ENCODE data around the gene SAMD8. TPM values are rescaled to one million over a fixed set of nuclear protein-coding genes. Genes with fewer than 3 reads are reported as not detected.
A peak's percentile ranks its signal among the peaks of the same experiment; 100 is the strongest.

Gene SAMD8
- total RNA-seq, 2 donors from 2014 or later = 20.9 to 23.5 TPM

DNA sequence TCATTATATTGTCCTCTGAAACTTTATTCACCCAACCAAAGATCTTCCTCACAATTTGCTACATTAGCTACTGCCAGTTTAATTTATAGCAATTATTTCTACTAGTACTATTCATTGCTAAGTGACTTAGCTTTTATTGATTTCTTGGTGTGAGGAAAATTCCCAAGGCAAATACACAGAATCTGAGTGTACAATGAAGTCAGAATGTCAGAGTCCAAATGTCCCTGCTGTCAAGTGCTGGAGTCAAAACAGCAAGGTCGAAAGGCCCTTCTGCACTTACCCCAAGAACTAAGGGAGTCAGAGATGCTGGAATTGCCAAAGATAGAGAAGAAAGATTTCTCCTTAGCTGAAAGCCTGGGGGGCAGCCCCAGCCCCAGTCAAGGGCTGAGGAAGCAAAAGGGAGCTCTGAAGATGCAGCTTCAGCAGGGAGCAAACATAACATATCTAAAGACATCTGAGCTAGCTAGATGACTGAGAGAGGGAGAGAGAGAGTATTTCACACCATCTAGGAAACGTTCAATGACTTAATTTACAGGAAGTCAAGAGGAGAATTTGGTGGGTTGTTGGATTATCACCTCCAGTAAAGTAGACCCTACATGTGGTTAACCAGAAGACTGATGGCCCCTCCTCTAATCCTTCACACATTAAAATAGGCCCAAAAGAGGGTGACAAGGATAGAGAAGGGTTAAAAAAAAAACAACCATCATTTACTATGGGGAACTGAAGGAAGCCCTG, 36.6 kb upstream of the SAMD8 start:
- DNase-seq (ENCODE audit: low spot score) = no peak
- no peaks in the 10 kb centered on the region for H3K36me3 Mint-ChIP-seq
- H3K4me3 Mint-ChIP-seq = peak overlapping the region; percentile 62
- no peaks in the 10 kb centered on the region for H3K27me3 Mint-ChIP-seq
- H3K9me3 Mint-ChIP-seq = no peaks in the 10 kb centered on the region
- peaks cover 16 to 21% of the 10 kb centered on the region in 2 donors for H3K4me1 Mint-ChIP-seq (ENCODE audit: low read depth in 2 of 2)
- peak overlapping the region in 1 of 2 donors; percentile 22 for H3K27ac Mint-ChIP-seq
- peak; percentile 24 to 55 for ATAC-seq

DNA sequence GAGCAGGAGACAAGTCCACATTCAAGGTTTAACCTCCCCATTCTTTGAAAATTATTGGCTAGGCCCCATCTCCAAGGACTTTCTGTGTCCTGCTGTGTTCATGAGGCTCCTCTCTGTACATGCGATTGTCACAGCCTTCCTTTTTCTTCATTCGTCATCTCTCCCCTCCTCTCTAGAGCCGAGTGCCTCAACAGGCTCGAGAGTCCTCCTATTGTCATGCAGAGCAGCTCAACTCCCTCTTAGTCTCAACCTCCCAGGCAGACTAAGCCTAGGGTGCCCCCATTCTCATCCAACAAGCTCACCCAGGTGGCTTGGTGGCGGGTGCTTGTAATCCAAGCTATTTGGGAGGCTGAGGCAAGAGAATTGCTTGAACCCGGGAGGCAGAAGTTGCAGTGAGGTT, 35.1 kb upstream of the SAMD8 start:
- no peak for ATAC-seq
- no peaks in the 10 kb centered on the region for H3K27me3 Mint-ChIP-seq
- H3K27ac Mint-ChIP-seq = no peak overlapping the region
- H3K4me3 Mint-ChIP-seq = no peak overlapping the region
- no peaks in the 10 kb centered on the region for H3K36me3 Mint-ChIP-seq
- peaks cover 16 to 21% of the 10 kb centered on the region in 2 donors for H3K4me1 Mint-ChIP-seq (ENCODE audit: low read depth in 2 of 2)
- no peaks in the 10 kb centered on the region for H3K9me3 Mint-ChIP-seq
- no peak for DNase-seq (ENCODE audit: low spot score)

DNA sequence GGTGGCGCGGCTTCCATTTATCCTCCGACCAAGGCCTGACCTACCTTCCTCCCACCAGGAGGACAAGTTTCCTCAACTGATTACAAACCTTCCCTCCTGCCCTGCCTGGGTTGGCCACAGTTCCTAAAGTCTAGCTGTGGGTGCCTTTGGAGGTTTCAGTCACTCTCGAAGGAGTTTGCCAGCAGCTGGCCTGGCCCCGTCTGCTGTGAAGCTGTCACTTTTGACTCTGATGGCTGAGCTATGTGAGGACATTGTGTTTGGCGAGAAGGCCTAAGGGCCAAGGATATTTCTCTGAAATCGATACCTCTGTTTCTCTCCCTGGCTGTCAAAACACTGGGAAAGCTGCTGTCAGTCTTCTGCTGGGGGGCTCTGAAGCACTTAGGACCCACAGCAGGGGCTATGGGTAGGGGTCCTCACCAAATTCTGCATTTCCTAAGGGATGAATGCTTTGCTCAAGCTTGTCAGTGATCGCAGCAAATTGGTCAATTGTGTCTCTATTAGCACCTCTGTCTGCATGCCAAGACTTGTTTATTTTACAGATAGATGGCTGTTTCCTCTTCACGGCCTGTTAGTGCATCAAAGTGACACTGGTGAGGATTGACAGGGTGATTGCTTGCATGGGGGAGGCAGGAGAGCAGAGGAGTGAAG, 31.9 kb upstream of the SAMD8 start:
- H3K4me3 Mint-ChIP-seq = no peak overlapping the region
- H3K36me3 Mint-ChIP-seq = no peaks in the 10 kb centered on the region
- DNase-seq (ENCODE audit: low spot score) (no peak), ATAC-seq (no peak)
- no peak overlapping the region for H3K27ac Mint-ChIP-seq
- H3K27me3 Mint-ChIP-seq = no peaks in the 10 kb centered on the region
- H3K4me1 Mint-ChIP-seq (ENCODE audit: low read depth in 2 of 2) = peaks cover 12 to 13% of the 10 kb centered on the region in 2 donors
- H3K9me3 Mint-ChIP-seq = no peaks in the 10 kb centered on the region

DNA sequence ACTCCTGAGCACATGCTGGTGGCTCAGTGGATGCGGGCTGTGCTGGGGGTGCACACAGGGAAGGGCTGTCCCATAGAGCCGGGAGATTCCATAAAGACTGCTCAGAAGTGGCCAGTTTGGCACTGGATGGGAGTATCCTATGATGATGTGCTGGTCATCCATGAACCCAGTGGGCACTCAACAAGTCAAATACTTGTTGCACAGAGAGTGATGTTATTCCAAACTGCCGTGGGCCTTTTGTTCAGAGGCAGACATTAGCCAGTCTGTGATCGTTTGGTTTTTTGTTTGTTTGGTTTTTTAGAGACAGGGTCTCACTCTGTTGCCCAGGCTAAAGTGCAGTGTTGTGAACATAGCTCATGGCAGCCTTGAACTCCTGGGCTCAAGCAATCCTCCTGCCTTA, 30.9 kb upstream of the SAMD8 start:
- ATAC-seq (no peak), DNase-seq (ENCODE audit: low spot score) (no peak)
- no peak overlapping the region for H3K27ac Mint-ChIP-seq
- H3K4me3 Mint-ChIP-seq = no peak overlapping the region
- no peaks in the 10 kb centered on the region for H3K9me3 Mint-ChIP-seq
- peaks cover 3% of the 10 kb centered on the region in 2 donors for H3K4me1 Mint-ChIP-seq (ENCODE audit: low read depth in 2 of 2)
- no peaks in the 10 kb centered on the region for H3K27me3 Mint-ChIP-seq
- H3K36me3 Mint-ChIP-seq = no peaks in the 10 kb centered on the region

DNA sequence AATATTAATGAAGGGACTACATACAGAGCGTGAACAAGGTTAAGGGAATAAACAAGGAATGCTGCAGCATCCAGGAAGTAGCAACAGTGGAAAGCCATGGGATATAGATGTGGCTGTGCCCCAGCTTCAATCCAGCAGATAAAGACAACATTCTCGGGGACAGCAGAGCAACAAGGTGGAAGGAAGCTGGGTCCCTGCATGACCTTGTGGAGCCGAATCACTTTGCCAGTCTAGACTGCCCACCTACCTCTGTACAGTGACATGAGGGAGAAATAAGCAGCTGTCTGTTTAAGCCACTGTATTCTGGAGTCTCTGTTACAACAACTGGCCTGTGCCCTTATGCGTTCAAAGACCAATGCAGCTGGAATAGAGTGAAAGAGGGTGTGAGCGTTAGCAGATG, 30.1 kb upstream of the SAMD8 start:
- Mint-ChIP-seq H3K36me3 (no peaks in the 10 kb centered on the region), H3K9me3 (no peaks in the 10 kb centered on the region), H3K4me1 (ENCODE audit: low read depth in 2 of 2) (peaks cover under 1% of the 10 kb centered on the region in 2 donors), H3K27me3 (no peaks in the 10 kb centered on the region), H3K4me3 (no peak overlapping the region), H3K27ac (no peak overlapping the region)
- ATAC-seq (no peak), DNase-seq (ENCODE audit: low spot score) (no peak)

DNA sequence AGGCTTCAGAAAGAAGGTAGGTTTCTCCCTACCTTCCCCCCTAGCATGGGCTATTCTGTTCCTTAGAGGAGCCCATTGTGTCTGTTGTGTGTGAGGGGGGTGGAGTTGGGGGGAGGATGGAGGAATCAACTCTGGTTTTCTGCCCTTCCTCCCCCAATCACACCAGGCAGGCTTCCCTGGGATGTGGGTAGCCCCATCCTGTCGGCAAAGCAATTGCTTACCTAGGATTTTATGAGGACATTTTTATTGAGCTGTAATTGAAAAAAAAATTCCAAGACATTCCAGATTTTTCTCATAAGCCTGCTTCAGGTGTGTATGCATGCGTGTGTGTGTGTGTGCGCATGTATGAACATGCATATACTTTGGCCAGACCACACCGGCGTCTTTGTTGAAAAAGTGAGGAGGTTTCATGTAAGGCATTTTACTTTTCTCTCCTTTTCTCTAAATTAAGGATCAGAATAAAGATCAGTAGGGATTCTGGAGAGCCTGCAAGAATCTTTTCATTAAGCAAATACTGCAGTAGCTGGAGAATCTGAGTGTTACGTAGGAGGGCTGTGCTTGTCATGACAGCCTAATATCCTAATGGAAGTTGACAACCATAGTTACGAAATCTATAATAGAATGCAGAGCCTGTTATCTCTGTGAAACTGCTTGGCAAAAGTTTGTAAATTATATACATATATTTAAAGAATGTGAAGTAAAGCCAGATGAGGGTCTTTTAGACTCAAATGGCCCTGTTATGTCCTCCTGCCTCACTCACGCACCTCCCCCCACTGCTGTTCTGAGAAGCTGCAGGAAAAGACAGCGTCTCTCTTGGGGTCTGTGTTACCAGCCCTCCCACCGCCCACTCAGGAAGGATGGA, 27.3 kb upstream of the SAMD8 start:
- H3K9me3 Mint-ChIP-seq = no peaks in the 10 kb centered on the region
- no peak overlapping the region for H3K4me3 Mint-ChIP-seq
- H3K27me3 Mint-ChIP-seq = no peaks in the 10 kb centered on the region
- ATAC-seq = no peak
- H3K27ac Mint-ChIP-seq = no peak overlapping the region
- DNase-seq (ENCODE audit: low spot score) = no peak
- no peaks in the 10 kb centered on the region for H3K36me3 Mint-ChIP-seq
- H3K4me1 Mint-ChIP-seq (ENCODE audit: low read depth in 2 of 2) = no peaks in the 10 kb centered on the region

DNA sequence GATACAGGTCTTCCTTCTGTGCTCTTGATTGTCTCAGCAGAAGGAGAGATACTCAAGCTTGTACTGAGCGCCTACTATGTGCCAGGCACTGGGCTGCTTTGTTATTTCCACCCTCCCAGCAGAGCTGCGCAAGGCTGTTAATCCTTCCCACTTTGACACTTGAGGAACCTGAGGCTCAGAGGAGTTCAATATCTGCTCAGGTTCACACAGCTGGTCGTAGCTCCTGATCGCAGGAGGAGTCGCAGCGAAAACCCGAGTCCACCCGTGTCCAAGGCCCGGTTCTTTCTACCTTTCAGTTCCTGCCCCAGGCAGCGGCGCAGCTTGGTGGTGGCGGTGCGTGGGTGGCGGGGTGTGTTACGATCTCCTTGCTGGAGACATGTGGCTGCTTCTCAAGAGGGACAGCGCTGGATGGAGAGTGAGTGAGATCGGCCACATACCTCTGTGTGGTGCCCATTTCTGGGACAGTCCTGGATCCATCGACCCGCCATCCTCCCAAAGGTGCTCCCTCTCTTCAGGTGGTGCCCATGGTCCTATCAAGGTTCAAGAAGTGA, 26.5 kb upstream of the SAMD8 start:
- H3K27me3 Mint-ChIP-seq = no peaks in the 10 kb centered on the region
- H3K36me3 Mint-ChIP-seq = no peaks in the 10 kb centered on the region
- H3K27ac Mint-ChIP-seq = no peak overlapping the region
- H3K9me3 Mint-ChIP-seq = no peaks in the 10 kb centered on the region
- ATAC-seq = no peak
- DNase-seq (ENCODE audit: low spot score) = no peak
- H3K4me3 Mint-ChIP-seq = no peak overlapping the region
- H3K4me1 Mint-ChIP-seq (ENCODE audit: low read depth in 2 of 2) = no peaks in the 10 kb centered on the region

DNA sequence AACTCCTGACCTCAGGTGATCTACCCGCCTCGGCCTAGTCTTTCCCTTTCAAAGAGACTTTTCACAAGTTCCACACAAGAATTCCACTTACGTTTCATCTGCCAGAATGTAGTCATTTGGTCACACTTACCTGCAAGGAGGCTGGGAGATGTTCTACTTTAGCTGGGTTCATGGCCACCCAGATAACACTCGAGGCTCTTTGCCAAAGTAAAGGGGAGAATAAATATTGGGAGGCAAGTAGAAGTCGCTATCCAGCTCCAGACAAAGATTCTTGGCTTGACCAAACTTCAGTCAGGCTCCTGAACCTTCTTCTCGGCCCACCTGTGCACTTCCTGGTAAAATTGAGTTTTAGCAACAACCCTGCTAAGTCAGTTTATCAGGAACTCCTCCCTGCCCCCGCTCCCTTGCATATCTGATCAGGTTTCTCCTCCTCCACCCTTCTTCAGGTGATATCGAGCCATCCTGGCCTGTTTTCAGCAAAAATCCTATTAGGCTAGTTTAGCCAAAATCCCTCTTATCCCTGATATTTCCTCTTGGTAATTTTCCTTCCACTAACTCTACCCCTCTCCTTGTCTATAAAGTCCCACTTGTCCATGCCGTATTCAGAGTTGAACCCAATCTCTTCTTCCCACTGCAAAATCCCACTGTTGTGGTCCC, 25.1 kb upstream of the SAMD8 start:
- no peak overlapping the region for H3K4me3 Mint-ChIP-seq
- H3K9me3 Mint-ChIP-seq = no peaks in the 10 kb centered on the region
- H3K27me3 Mint-ChIP-seq = no peaks in the 10 kb centered on the region
- ATAC-seq = no peak
- H3K36me3 Mint-ChIP-seq = no peaks in the 10 kb centered on the region
- no peak for DNase-seq (ENCODE audit: low spot score)
- H3K27ac Mint-ChIP-seq = no peak overlapping the region
- H3K4me1 Mint-ChIP-seq (ENCODE audit: low read depth in 2 of 2) = no peaks in the 10 kb centered on the region

DNA sequence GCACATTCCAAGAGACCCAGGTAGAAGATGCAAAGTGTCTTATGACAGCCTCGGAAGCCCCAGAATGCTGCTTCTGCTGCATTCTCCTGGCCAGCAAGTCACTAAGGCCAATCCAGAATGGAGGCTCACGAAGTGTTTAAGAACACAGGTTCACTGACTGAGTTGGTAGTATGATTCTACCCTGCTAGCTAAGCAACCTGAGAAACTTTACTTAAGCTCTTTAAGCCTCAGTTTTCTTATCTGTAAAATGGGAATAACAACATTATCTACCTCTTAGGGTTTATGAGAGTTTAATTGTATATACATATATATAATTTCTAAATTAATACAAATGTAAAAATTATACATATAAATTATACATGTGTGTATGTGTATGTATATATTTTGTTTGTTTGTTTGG, 22.8 kb upstream of the SAMD8 start:
- no peaks in the 10 kb centered on the region for H3K27me3 Mint-ChIP-seq
- no peak overlapping the region for H3K27ac Mint-ChIP-seq
- no peak for ATAC-seq
- H3K4me1 Mint-ChIP-seq (ENCODE audit: low read depth in 2 of 2) = no peaks in the 10 kb centered on the region
- H3K9me3 Mint-ChIP-seq = no peaks in the 10 kb centered on the region
- H3K4me3 Mint-ChIP-seq = no peak overlapping the region
- DNase-seq (ENCODE audit: low spot score) = no peak
- H3K36me3 Mint-ChIP-seq = no peaks in the 10 kb centered on the region

DNA sequence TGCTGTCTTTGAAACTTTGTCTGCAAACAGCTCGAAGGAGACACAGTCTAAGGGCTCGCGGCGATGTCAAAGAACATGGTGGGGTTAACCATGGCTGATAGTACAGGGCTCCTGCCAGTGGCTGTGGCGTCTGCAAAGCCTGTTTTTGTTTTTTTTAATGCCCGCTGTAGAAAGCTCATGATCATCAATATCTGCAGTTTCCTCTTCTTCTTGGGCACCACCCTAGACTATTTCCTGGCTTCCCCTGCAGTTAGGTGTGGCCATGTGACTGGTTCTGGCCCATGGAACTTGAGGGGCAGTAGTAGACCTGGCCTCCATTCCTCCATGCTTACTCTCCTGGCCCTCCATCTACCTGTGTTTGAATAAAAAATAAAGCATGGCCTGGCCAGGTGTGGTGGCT, 21.8 kb upstream of the SAMD8 start:
- Mint-ChIP-seq H3K4me1 (ENCODE audit: low read depth in 2 of 2) (no peaks in the 10 kb centered on the region), H3K27me3 (no peaks in the 10 kb centered on the region), H3K9me3 (no peaks in the 10 kb centered on the region), H3K27ac (no peak overlapping the region), H3K4me3 (no peak overlapping the region), H3K36me3 (no peaks in the 10 kb centered on the region)
- DNase-seq (ENCODE audit: low spot score) = no peak
- no peak for ATAC-seq

DNA sequence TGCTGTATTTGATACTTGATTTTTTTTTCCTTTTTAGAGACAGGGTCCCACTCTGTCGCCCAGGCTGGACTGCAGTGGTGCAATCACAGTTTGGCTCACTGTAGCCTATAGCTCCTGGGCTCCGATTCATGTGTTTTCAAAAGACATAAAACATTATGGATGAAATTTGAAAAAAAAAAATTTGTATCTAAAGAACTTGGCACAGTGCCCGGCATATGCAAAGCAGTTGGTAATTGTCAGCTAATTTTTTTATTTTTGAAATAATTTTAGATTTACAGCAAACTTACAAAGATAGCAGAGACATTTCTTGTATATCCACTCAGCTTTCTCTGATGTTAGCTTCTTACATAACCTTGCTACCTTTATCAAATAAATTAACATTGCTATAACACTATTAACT, 20.3 kb upstream of the SAMD8 start:
- ATAC-seq (no peak), DNase-seq (ENCODE audit: low spot score) (no peak)
- Mint-ChIP-seq H3K4me3 (no peak overlapping the region), H3K27me3 (no peaks in the 10 kb centered on the region), H3K27ac (no peak overlapping the region), H3K9me3 (no peaks in the 10 kb centered on the region), H3K36me3 (no peaks in the 10 kb centered on the region), H3K4me1 (ENCODE audit: low read depth in 2 of 2) (no peaks in the 10 kb centered on the region)

DNA sequence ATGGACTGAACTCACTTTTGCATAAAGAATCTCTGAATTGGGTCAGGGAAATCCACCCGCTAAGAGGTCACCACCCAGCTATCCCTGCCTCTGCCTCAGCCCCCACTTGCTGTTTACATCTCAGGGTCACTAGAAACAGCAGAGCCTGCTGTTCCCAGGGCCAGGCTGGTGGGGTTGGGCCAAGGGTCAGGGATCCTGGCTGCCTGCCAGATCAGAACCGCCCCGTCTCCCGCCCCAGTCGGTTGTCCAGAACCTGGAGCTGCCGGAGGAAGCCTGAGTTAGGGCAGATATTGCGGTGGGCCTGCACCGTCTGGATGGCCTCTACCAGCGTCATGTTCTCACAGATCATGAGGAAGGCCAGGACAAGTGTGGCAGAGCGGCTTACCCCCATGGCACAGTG, 17.0 kb upstream of the SAMD8 start:
- Mint-ChIP-seq H3K9me3 (no peaks in the 10 kb centered on the region), H3K4me3 (no peak overlapping the region), H3K36me3 (no peaks in the 10 kb centered on the region), H3K4me1 (ENCODE audit: low read depth in 2 of 2) (no peaks in the 10 kb centered on the region), H3K27me3 (no peaks in the 10 kb centered on the region), H3K27ac (no peak overlapping the region)
- DNase-seq (ENCODE audit: low spot score) = no peak
- no peak for ATAC-seq

DNA sequence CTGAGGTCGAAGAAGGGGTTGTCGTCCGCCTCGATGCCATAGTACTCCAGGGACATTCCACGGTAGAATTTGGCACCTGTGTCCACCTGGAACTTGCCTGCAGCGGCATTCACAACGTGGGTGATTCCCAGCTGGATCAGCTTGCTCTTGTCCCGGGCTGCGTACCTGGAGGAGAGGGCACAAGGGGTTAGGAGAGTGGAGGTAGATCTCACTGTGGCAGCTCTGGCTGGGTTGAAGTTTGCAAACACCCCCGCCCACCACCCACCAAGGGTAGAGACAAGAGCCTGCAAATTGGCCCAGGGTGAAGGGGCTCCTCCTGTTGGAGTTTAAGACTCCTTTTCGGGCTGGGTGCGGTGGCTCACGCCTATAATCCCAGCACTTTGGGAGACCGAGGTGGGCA, 15.8 kb upstream of the SAMD8 start:
- H3K27ac Mint-ChIP-seq = no peak overlapping the region
- H3K36me3 Mint-ChIP-seq = no peaks in the 10 kb centered on the region

More for the DNA sequence above, 15.8 kb upstream of the SAMD8 start:
- H3K9me3 Mint-ChIP-seq = no peaks in the 10 kb centered on the region
- DNase-seq (ENCODE audit: low spot score) (no peak), ATAC-seq (no peak)
- no peak overlapping the region for H3K4me3 Mint-ChIP-seq
- H3K27me3 Mint-ChIP-seq = no peaks in the 10 kb centered on the region
- peaks cover 0 to 3% of the 10 kb centered on the region in 2 donors for H3K4me1 Mint-ChIP-seq (ENCODE audit: low read depth in 2 of 2)

All from natural killer cell treated with Interleukin-12 subunit alpha and Interleukin-12 subunit beta and Interleukin-15 and Interleukin-18, amount 100 ng/mL, for 72 hours (primary cell).